Osteoblast (primary cell): ENCODE data around the gene OBSCN. TPM values are rescaled to one million over a fixed set of nuclear protein-coding genes. Genes with fewer than 3 reads are reported as not detected.

Experiments
- DNase-seq: peaks from one replicate; pipeline ENCODE4 v3.0.0; 2011; ENCODE audit warnings: low spot score, mixed read lengths; ENCODE audit not compliant: insufficient read length; ENCODE audit errors: missing footprints
- H2AFZ ChIP-seq: 2 replicates; pipeline ENCODE4 v1.6.0; 2011; ENCODE audit warnings: mild to moderate bottlenecking, low read length
- H3K27ac ChIP-seq: 2 replicates; pipeline ENCODE4 v1.5.1; 2011; ENCODE audit warnings: mild to moderate bottlenecking, low read depth, low read length, moderate library complexity
- H3K27me3 ChIP-seq: 2 replicates; pipeline ENCODE4 v1.6.0; 2012; ENCODE audit warnings: mild to moderate bottlenecking, control low read depth, inconsistent platforms, low read length, moderate library complexity; ENCODE audit not compliant: insufficient read depth
- H3K36me3 ChIP-seq: 2 replicates; pipeline ENCODE4 v1.5.1; 2011; ENCODE audit warnings: mild to moderate bottlenecking, low read length, control low read depth, moderate library complexity; ENCODE audit not compliant: insufficient read depth
- H3K4me1 ChIP-seq: 2 replicates; pipeline ENCODE4 v1.5.1; 2011; ENCODE audit warnings: mild to moderate bottlenecking, low read length, control low read depth, moderate library complexity; ENCODE audit not compliant: insufficient read depth
- H3K4me2 ChIP-seq: 2 replicates; pipeline ENCODE4 v1.6.0; 2011; ENCODE audit warnings: mild to moderate bottlenecking, low read length; ENCODE audit not compliant: insufficient read depth
- H3K4me3 ChIP-seq: fragments of 200-600 bp; sonication (generic); 3 replicates; pipeline ENCODE4 v1.5.1; 2012; ENCODE audit warnings: mild to moderate bottlenecking, low read length, inconsistent platforms; ENCODE audit not compliant: insufficient read depth
- H3K79me2 ChIP-seq: 2 replicates; pipeline ENCODE4 v1.6.0; 2012; ENCODE audit warnings: mild to moderate bottlenecking, low read length, control low read depth, inconsistent platforms; ENCODE audit not compliant: insufficient read depth
- H3K9me3 ChIP-seq: 2 replicates; pipeline ENCODE4 v1.5.1; 2011; ENCODE audit warnings: low read depth, low read length, control low read depth
- H4K20me1 ChIP-seq: 2 replicates; pipeline ENCODE4 v1.6.0; 2012; ENCODE audit warnings: mild to moderate bottlenecking, low read length, control low read depth; ENCODE audit not compliant: insufficient read depth
- CTCF ChIP-seq: IDR thresholded peaks from 2 replicates; pipeline ENCODE4 v1.5.1; 2011; ENCODE audit warnings: mild to moderate bottlenecking, low read depth, low read length, moderate library complexity; ENCODE audit errors: extremely low read depth
- total RNA-seq: library from RNA; depleted of rRNA; stranded (reverse); fragments of >200 nt; gene quantifications from 2 replicates; pipeline ENCODE4 v1.2.3, GENCODE V29; 2012

The OBSCN gene
- total RNA-seq, 1 donor = 2.9 TPM

GRCh38 chr1:228394571-228395394 lies 186.9 kb downstream of the OBSCN start:
- H3K79me2 ChIP-seq = peaks cover 9% of the 10 kb centered on the region
- H2AFZ ChIP-seq = no peak overlapping the region
- no peaks in the 10 kb centered on the region for H3K9me3 ChIP-seq
- DNase-seq = peak; percentile 51
- peaks cover 21% of the 10 kb centered on the region for H4K20me1 ChIP-seq
- no peak overlapping the region for H3K27ac ChIP-seq
- H3K27me3 ChIP-seq = no peaks in the 10 kb centered on the region
- H3K4me1 ChIP-seq = peaks cover 12% of the 10 kb centered on the region
- no peak overlapping the region for H3K4me3 ChIP-seq
- H3K36me3 ChIP-seq = peaks cover 36% of the 10 kb centered on the region
- TF ChIP-seq CTCF = no peak
- H3K4me2 ChIP-seq = no peak overlapping the region

- Histone ChIP-seq H3K9me3 (no peaks in the 10 kb centered on the region), H4K20me1 (peaks cover 28% of the 10 kb centered on the region), H3K27me3 (no peaks in the 10 kb centered on the region), H3K4me2 (no peak overlapping the region), H2AFZ (no peak overlapping the region), H3K79me2 (peaks cover 30% of the 10 kb centered on the region), H3K27ac (no peak overlapping the region), H3K4me3 (no peak overlapping the region), H3K4me1 (peaks cover 11% of the 10 kb centered on the region), H3K36me3 (peaks cover 44% of the 10 kb centered on the region)
- no peak for TF ChIP-seq CTCF
- peak; percentile 15 for DNase-seq
These were observed 189.2 kb downstream of the OBSCN start for GRCh38 chr1:228396770-228397662.

- TF ChIP-seq CTCF = no peak
- DNase-seq = peak; percentile 55
- peaks cover 38% of the 10 kb centered on the region for H3K36me3 ChIP-seq
These were observed 190.1 kb downstream of the OBSCN start for GRCh38 chr1:228397966-228398365.

More at GRCh38 chr1:228397966-228398365, 190.1 kb downstream of the OBSCN start:
- no peaks in the 10 kb centered on the region for H3K9me3 ChIP-seq
- no peak overlapping the region for H3K27ac ChIP-seq
- H4K20me1 ChIP-seq = peaks cover 32% of the 10 kb centered on the region
- H3K27me3 ChIP-seq = no peaks in the 10 kb centered on the region
- peaks cover 8% of the 10 kb centered on the region for H3K4me1 ChIP-seq
- peaks cover 40% of the 10 kb centered on the region for H3K79me2 ChIP-seq
- H3K4me2 ChIP-seq = no peak overlapping the region
- H3K4me3 ChIP-seq = no peak overlapping the region
- no peak overlapping the region for H2AFZ ChIP-seq
